Measurements from ENCODE around the gene GPR107.
"Not testable (repeated sequence)": the region's sequence is repeated elsewhere in the genome, so short reads cannot be mapped to it uniquely, and the experiment has no call there.

Gene GPR107

DNA sequence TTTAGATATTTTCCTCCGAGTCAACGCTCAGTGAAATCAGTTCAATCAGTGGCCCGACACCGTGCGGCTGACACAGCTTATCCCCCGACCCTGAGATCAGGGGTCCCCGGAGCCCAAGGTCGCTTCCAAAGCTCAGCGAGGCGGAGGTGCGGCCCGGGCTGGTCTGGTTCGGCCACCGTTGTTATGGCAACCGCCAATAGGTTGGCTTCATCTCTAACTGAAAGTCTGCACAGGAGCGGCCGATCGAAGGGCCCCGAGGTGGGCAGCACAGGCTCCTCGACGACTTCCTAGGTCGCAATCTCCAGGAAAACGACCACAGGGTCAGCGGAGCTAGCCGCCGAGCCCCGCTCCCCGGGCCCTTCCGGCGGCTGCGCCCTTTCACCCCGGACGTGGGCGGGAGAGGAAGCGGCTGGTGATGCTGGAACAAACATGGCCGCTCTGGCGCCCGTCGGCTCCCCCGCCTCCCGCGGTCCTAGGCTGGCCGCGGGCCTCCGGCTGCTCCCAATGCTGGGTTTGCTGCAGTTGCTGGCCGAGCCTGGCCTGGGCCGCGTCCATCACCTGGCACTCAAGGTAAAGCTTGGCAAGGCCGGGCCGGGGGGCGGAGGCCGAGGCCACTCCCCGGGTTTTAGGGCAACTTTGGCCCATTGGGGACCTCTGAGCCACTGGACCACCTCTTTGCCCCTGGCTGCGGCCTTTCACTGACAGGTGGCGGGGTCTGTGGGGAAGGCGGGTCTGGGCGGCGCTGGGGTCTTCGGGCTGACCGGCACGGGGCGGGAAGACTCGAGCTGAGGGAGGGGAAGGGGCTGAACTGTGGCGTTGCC is at the start of gene GPR107:
Gene GPR107, plus strand, starts transcription at position 403 of the 821 bp plus-strand sequence. Its CDS starts 27 bp downstream, at position 430.
- peak; percentile 73 for DNase-seq

DNA sequence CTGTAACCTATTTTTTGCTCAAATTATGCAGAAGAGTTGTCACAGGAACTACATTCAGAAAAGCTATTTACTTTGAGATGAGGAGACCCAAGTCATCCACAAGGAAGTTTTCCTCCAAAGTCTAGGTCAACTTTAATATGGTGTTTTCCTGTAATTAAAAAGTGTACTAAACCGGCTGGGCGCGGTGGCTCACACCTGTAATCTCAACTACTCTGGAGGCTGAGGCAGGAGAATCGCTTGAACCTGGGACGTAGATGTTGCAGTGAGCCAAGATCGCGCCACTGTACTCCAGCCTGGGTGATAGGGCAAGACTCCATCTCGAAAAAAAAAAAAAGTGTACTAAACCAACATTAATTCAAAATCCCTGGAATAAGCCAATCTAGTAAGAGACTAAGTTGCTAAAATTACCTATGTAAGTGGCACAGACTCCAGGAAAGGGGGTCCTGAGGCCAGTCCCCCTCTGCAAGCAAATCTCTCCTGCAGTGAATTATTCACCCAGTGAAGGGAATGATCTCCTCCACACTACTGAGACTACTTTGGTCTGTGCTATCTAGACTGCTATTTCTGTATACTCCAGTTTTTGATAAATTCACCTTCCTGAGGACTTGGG is 49.7 kb upstream of the GPR107 start:
- DNase-seq = no peak

DNA sequence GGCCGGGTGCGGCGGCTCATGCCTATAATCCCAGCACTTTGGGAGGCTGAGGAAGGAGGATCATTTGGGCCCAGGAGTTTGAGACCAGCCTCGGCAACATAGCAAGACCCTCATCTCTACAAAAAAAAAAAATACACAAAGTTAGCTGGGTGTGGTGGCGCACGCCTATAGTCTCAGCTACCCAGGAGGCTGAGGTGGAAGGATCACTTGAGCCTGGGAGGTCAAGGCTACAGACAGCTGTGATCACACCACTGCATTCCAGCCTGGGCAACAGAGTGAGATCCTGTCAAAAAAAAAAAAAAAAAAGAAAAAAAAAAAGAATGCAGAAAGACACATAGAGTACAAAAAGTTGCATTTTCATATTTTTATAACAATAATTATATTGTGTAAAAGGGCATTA is 46.8 kb upstream of the GPR107 start:
- not testable (repeated sequence) for DNase-seq

DNA sequence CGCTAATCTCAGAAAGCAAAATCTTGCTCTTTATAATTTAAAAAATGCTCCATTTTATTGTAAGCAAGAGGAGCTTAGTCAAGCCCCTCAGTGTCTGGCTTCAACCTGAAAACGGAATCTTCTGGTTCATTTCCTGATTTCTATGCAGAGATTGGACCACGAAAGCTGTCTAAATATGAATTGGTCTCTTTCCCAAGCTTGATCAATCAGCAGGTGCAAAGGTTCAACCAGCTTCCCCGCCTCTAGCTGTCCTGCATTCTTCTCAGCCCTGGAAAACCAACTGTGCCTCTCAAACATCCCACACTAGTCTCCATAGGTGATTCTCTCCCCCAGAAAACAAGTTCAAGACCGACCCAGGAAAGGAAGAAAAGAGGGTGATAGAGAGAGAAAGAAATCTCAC is 45.2 kb upstream of the GPR107 start:
- no peak for DNase-seq

DNA sequence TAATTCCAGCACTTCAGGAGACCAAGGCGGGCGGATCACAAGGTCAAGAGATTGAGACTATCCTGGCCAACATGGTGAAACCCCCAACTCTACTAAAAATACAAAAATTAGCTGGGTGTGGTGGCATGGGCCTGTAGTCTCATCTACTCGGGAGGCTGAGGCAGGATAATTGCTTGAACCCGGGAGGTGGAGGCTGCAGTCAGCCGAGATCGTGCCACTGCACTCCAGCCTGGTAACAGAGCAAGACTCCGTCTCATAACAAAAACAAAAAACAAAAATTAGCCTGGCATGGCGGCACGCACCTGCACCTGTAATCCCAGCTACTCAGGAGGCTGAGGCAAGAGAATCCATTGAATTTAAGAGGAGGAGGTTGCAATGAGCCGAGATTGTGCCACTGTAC is 44.2 kb upstream of the GPR107 start:
- not testable (repeated sequence) for DNase-seq

DNA sequence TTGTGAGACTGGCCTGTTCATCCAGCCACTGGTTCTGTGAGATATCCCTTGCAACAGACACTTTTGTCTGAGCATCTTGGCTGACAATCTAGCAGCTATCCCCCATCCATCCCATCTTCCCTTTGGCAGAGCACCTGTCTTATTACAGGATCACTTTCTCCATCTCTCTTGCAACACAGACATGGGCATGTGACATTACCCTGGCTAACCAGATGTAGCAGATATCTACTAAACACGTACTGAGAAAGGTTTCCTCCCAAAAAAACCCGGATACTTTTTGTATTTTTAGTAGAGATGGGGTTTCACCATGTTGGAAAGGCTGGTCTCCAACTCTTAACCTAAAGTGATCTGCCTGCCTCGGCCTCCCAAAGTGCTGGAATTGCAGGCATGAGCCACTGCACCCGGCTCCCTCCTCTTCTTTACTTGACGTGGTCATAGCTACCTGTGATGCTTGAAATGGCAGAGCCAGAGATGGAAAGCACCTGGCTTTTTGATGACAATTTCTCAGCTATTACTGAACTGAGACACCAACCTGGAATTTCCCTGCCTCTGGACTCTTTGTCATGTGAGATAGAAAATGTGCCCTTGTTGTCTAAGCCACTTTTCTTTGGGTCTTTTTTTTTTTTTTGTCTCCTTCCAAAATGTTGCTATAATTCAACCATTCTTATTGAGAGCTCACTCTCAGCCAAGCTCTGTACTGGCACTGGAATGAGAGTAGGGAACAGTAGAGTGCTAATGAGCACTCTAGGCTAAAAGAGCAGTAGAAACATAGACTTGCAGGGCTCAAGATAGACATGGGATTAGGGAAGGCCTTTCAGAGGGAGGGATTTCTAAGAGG is 43.3 kb upstream of the GPR107 start:
- no peak for DNase-seq

DNA sequence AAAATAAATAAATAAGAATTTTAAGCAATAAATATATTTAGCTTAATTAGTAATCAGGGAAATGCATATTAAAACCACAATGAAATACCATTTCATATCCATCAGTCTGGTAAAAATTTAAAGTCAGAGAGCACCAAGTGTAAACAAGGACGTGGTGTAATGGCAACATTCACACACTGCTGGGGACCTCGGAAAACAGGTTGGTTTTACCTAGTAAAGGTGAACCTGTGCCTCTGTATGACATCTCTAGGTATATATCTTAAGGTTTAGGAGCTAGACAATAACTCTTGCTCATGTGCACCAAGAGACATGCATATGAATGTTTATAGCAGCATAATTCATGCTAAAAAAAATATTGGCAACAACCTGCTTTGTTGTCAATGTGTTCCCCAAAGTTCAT is 40.4 kb upstream of the GPR107 start:
- DNase-seq = no peak

DNA sequence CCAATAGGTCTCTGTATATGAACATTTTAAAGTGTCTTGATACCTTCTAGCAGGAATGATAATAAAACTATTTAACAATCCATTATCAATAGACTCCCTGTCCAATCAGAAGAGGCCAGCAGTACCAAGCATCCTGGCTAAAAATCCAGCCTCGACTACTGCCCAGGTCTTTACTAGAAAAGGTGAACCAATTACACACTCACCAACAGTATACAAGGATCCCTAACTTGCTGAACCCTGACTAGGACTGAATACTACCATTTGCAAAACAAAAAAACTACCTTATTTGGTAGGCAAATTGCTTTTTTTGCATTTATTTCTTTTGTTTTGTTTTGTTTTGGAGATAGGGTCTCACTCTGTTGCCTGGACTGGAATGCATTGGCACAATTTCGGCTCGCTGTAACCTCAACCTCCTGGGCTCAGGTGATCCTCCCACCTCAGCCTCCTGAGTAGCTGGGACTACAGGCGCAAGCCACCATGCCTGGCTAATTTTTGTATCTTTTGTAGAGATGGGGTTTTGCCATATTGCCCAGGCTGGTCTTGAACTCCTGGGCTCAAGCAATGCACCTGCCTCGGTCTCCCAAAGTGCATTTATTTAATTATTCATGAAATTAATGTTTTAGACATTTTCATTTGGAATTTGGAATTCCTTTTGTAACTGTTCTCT is 38.2 kb upstream of the GPR107 start:
- DNase-seq = no peak

DNA sequence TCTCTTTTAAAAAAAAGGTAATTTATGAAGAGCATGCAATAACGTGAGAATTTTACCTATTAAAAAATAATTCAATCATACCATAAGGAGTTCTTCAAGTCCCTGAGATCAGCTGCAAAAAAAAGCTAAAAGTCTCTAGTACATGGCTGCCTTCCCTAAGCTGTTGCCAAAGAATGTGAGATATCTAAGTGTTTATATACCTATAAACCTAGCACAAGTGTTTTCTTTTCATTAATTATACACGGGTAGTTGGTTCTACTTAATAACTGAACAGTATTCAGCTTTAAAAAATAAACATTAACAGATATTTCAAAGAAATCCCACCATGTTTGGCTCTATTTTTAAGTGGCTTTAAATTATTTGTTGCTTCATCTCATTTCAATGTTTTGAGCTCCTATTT is 36.6 kb upstream of the GPR107 start:
- no peak for DNase-seq

DNA sequence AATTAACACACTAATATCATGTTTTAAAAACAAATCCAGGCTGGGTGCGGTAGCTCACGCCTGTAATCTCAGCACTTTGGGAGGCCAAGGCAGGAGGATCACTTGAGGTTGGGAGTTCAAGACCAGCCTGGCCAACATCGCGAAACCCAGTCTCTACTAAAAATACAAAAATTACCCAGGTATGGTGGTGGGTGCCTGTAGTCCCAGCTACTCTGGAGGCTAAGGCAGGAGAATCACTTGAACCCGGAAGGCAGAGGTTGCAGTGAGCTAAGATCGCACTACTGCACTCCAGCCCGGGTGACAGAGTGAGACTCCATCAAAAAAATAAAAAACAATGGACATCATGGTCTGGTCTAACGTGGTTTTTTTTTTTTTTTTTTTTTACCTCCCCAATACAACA is 36.2 kb upstream of the GPR107 start:
- not testable (repeated sequence) for DNase-seq

DNA sequence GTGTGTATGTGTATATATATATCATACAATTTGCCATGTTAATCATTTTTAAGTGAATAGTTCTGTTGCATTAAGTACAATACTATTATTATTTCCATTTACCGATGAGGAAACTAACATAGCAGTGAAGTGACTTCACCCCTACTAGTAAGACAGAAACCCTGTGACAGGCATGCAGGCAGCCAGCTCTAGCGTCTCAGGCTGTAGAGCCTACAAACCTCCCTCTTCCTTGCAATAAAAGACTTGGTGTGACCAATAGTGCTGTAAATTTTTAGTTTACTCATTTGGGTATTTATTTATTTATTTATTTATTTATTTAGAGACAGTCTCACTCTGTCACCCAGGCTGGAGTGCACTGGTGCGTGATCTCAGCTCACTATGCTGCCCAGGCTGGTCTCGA is 35.4 kb upstream of the GPR107 start:
- no peak for DNase-seq

DNA sequence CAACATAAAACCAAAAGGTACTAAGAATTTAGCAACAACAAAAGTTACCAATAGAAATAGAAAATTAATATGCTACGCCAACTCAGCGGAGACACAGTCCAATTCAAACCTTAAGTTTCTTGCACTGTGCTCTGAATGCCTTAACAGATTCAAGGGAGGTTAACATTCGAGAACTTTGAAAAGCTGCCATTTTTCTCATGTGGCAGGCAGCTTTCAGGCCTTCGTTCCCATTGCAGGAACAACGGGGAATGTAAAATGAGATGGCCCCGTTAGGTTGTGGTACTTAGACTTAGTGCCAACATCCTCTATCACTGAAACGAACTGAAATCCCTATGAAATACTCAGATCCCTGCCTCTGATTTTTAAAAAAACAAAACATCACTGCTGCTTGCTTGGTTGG is 33.1 kb upstream of the GPR107 start:
- no peak for DNase-seq

DNA sequence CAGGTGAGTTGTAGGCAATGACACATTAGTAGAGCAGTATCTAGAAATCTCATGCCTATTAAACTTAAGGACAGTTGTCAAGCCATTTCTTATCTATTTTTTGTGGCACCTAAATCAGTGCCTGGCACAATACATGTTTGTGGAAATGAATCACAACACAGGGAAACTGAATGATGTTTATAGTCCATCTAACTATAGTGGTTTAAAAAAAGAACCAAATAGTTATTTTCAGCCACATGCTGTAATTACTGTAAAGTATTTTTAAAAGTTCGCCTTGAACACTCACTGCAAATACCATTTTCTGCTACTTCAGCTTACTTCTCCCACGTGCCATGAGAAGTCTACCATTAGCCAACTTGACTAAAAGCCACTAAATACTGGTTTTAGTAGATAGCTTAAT is 32.6 kb upstream of the GPR107 start:
- no peak for DNase-seq

DNA sequence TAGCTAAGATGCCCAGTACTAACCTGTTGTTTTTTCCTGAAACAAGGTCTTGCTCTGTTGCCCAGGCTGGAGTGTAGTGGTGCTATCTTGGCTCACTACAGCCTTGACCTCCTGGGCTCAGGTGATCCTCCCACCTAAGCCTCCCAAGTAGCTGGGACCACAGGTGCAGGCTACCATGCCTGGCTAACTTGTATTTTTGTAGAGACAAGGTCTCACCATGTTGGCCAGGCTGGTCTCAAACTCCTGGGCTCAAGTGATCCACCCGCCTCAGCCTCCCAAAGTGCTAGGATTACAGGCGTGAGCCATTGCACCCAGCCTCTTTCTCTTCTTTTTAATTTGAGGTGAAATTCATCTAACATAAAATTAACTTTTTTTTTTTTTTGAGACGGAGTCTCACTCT is 31.9 kb upstream of the GPR107 start:
- not testable (repeated sequence) for DNase-seq

DNA sequence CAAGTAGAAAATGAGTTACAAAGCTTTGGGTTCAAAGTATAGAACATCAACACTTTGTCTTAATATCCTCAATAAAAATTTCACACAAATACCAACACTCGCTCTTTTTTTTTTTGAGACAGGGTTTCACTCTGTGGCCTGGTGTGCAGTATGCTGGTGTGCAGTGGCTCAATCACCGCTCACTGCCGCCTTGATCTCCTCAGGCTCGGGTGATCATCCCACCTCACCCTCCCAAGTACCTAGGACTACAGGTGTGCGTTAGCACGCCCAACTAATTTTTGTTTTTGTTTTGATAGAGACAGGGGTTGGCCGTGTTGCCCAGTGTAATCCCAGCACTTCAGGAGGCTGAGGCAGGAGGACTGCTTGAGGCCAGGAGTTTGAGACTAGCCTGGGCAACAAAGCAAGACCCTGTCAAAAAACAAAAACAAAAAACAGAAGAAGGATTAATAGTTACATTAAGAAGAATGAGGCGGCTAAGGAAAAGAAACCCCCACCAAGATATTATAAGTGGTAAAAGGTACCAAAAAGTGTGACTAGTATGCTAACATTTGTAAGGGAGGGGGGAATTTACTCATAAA is 31.1 kb upstream of the GPR107 start:
- no peak for DNase-seq

DNA sequence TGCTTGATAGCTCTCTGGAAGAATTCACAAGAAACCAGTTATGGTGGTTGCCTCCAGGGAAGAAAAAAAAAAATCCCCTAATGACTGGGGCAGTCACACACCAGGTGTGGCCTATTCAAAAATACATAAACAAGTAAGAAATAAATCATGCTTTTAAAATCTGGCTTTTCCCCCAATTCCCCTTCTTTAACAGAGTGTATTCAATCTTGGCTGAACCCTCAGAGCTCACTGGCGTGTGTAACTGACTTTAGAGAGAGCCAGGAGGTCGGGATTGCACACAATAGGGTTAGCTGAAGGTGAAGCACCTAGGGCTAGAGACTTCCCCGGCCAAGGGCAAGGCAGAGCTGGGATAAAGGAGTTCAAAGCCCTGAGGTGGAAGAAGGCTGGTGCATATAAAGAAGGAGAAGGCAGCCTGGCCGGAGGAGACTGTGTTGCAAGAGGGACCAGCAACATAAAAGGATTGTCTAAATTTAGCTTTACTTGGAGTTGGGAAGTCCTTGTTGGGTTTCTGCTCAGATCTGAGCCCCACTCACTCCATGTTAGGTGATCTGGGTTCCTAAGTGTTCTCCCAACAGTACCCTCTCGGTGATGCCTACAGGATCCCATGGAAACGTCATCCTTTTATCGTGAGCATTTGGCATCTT is 30.4 kb upstream of the GPR107 start:
- no peak for DNase-seq

DNA sequence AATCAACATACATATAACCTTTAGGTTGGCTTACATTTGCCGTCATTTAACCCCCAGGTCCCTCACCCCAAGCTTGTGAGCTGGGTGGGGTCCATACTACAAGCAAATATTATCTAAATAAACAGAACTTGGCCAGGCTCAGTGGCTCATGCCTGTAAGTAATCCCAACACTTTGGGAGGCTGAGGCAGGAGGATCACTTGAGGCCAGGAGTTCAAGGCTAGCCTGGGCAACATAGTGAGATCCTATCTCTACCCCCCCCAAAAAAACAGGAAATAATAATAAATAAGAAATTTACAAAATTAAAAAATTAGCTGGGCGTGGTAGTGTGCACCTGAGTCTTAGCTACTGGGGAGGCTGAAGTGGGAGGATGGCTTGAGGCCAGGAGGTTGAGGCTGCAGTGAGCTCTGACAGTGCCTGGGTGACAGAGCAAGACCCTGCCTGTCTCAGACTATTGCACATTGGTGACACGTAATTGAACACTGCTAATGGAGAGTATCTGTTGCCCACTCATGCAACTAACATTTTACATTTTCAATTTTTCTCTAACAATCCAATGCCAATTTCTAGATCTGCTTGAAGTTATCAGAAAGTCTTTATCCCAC is 29.6 kb upstream of the GPR107 start:
- DNase-seq = no peak

DNA sequence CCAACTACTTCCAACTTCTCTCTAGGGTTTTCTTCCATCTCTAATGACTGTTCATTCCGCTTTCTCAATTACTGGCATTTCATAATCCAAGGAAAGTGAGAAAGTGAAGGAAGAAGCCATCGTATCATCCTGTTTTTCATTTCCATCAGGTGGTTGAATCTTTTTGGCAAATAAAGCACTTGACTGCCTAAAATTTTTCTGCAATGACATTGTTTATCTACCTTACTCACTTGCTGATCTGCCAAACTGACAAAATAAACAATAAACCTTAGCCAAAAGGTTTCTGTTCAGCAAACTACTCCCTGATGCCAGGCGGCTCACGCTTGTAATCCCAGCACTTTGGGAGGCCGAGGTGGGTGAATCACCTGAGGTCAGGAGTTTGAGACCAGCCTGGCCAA is 29.1 kb upstream of the GPR107 start:
- peak; percentile 20 for DNase-seq

DNA sequence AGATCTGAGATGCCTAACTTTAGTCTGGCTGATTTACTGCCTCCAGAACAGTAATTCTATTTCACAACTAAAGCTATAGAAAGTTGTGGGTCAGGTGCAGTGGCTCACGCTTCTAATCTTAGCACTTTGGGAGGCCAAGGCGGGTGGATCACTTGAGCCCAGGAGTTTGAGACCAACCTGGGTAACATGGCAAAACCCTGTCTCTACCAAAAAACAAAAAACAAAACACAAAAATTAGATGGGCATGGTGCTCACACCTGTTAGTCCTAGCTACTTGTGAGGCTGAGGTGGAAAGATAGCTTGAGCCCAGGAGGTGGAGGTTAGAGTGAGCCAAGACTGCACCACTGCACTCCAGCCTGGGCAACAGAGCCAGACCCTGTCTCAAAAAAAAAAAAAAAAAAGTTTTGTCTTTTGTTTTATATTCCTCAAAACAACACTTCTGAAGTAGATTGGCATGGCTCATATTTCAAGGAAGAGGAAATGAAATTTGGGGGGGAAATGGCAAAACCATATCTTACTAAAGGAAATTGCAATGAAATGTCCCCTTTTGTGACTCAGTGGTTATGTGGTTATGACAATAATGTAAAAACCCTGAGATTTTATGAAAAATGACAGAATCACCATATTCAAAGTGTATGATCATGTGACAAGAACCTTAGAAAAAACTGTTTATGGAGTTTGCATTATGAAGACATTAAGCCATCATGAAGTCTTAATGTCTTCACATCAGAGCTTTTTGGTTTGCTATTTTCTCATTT is 26.9 kb upstream of the GPR107 start:
- DNase-seq = no peak

DNA sequence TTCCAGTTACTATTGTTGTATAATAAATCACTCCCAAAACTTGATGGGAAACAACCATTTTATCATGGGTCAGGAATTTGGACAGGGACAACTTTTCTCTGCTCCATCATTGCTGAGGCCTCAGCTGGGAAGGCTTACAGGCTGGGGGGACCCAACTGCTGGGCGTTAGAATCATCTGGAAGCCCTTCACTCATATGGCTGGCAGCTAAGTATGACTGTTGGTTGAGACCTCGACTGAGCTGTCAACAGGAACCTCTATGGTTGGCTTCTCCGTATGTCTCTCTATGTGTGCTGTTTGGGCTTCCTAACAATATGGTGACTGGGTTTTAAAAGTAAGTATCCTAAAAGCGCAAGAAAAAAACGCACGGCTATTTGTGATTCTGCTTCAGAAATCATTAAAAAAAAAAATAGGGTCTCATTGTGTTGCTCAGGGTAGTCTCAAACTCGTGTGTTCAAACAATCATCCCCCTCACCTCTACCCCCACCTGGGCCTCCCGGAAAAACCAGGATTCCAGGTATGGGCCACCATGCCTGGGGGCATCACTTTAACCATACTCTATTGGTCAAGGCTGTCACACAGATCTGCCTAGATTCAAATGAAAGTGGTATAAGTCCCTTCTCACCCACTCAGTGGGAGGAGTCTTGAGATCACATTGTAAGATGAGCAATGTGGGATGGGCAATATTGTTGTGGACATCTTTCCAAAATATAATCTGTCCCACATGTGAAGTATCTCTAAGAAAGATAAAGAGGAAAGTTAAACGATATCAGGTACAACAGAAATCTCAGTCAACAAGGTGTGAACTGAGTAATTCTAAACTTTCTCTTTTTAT is 26.0 kb upstream of the GPR107 start:
- DNase-seq = no peak
